OCI-LY3 (cell line): ENCODE measurements around the gene DGCR6.
"Not testable (repeated sequence)": the region's sequence is repeated elsewhere in the genome, so short reads cannot be mapped to it uniquely, and the experiment has no call there.

Experiments
- H2AFZ ChIP-seq: fragments of 200-600, 300-600 bp; shearing (Covaris generic); 2 replicates; pipeline ENCODE4 v1.6.0; 2014; ENCODE audit warnings: antibody characterized with exemption, low read depth, low read length
- H3K27ac ChIP-seq: fragments of 200-600, 300-600 bp; sonication (generic); 2 replicates; pipeline ENCODE4 v1.5.1; 2014; ENCODE audit warnings: mild to moderate bottlenecking, low read length, moderate library complexity, mixed read lengths
- H3K27me3 ChIP-seq: fragments of 200-600, 300-600 bp; sonication (generic); 2 replicates; pipeline ENCODE4 v1.6.1; 2014; ENCODE audit warnings: low read depth, low read length, mixed read lengths
- H3K36me3 ChIP-seq: fragments of 200-600, 300-600 bp; sonication (generic); replicated peaks from 2 replicates; pipeline ENCODE3; 2014; ENCODE audit warnings: low read depth, low read length, mixed read lengths
- H3K4me1 ChIP-seq: fragments of 300-600, 200-600 bp; sonication (generic); 2 replicates; pipeline ENCODE4 v1.6.1; 2014; ENCODE audit warnings: low read length, mixed read lengths
- H3K4me2 ChIP-seq: fragments of 200-600, 300-600 bp; sonication (generic); 2 replicates; pipeline ENCODE4 v1.6.1; 2014; ENCODE audit warnings: low read length, mixed read lengths
- H3K4me3 ChIP-seq: fragments of 300-600, 200-600 bp; sonication (generic); 2 replicates; pipeline ENCODE4 v1.5.1; 2014; ENCODE audit warnings: antibody characterized with exemption, mild to moderate bottlenecking, low read length, moderate library complexity
- H3K79me2 ChIP-seq: fragments of 300-600, 200-600 bp; shearing (Covaris generic); 2 replicates; pipeline ENCODE4 v1.6.1; 2014; ENCODE audit warnings: mild to moderate bottlenecking, low read length, mixed read lengths
- H3K9ac ChIP-seq: fragments of 300-600, 200-600 bp; shearing (Covaris generic); 2 replicates; pipeline ENCODE4 v1.6.0; 2014; ENCODE audit warnings: mild to moderate bottlenecking, low read length, moderate library complexity
- H3K9me3 ChIP-seq: fragments of 200-600, 300-600 bp; shearing (Covaris generic); 2 replicates; pipeline ENCODE4 v1.6.1; 2014; ENCODE audit warnings: low read length, mixed read lengths; ENCODE audit not compliant: insufficient read depth
- H4K20me1 ChIP-seq: fragments of 200-600, 300-600 bp; sonication (generic); 2 replicates; pipeline ENCODE4 v1.6.1; 2016; ENCODE audit warnings: low read length, mixed read lengths; ENCODE audit not compliant: insufficient read depth
- EZH2phosphoT487 ChIP-seq: fragments of 200-600 bp; shearing (Covaris generic); IDR thresholded peaks from 2 replicates; pipeline ENCODE4 v1.6.1; 2018; ENCODE audit warnings: antibody characterized with exemption, mixed run types, low read depth
- TF ChIP-seq, protein P1 (sequence below): fragments of 200-600, 300-600 bp; sonication (generic); IDR thresholded peaks from 2 replicates; pipeline ENCODE4 v1.5.1; 2014; ENCODE audit warnings: antibody characterized with exemption, low read length, low read depth

DGCR6 gene

DNA sequence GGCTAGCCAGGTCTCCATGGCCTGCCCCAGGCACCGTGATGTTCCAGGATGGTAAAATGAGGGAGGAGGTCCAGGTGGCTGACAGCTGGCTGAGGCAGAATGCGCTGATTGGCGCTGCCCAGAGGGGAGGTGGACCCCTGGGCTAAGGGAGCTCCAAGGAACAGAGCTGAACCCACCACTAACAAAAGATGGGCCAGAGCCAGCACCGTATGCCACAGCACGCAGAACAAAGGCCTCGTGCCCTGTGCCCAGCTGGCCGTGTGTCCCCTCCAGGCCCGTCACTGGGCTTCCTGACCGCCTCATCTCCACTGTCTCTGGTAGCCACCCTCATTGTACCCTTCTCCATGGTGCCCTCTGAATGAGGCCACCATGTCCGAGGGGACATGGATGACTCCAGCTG lies 49.6 kb downstream of the DGCR6 start:
- Histone ChIP-seq H2AFZ (no peak overlapping the region), H3K79me2 (no peaks in the 10 kb centered on the region), H3K9me3 (no peaks in the 10 kb centered on the region), H3K4me3 (no peak overlapping the region), H3K27ac (no peak overlapping the region), H3K36me3 (no peaks in the 10 kb centered on the region), H3K4me1 (no peaks in the 10 kb centered on the region), H3K9ac (no peak overlapping the region), H3K4me2 (no peak overlapping the region), H4K20me1 (no peaks in the 10 kb centered on the region), H3K27me3 (no peaks in the 10 kb centered on the region)
- TF ChIP-seq, protein P1, sequence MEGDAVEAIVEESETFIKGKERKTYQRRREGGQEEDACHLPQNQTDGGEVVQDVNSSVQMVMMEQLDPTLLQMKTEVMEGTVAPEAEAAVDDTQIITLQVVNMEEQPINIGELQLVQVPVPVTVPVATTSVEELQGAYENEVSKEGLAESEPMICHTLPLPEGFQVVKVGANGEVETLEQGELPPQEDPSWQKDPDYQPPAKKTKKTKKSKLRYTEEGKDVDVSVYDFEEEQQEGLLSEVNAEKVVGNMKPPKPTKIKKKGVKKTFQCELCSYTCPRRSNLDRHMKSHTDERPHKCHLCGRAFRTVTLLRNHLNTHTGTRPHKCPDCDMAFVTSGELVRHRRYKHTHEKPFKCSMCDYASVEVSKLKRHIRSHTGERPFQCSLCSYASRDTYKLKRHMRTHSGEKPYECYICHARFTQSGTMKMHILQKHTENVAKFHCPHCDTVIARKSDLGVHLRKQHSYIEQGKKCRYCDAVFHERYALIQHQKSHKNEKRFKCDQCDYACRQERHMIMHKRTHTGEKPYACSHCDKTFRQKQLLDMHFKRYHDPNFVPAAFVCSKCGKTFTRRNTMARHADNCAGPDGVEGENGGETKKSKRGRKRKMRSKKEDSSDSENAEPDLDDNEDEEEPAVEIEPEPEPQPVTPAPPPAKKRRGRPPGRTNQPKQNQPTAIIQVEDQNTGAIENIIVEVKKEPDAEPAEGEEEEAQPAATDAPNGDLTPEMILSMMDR, result no peak
- TF ChIP-seq EZH2phosphoT487, result no peak

DNA sequence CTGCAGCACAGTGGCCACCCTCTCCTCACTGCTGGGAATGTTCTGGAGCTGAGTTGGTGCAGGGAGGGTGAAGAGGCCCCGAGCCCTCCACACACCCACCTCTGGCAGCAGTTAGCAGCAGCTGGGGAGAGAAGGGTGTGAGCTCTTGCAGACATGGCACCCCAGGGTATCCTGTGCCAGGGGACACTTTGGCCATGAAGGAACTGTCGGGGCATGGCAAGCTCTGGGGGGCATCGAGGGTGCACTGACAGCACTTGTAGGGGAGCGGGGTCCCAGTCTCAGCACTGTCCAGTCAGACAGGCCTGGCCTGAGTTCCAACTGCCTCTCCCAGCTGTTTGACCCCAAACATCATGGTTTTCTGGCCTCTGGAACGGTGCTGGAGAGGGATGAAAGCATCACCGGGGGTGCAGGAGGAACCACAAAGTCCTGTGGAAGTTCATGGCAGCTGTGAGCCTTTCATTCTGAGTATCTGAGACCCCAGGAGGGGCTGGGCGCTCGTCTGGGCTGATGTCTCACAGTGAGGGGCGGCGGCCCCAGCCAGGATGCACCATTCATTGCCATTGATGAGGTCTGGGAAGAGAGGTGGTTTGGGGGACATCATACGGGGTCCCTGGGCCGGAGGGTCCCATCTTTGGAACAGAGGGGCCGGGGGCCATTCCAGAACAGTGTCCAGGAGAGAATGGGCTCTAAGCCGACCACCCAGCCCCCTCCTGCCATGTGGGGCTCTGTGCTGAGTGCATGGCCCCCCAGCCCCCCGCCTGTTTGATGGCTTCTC lies 50.2 kb downstream of the DGCR6 start:
- H3K27me3 ChIP-seq, H2AFZ ChIP-seq, H3K9me3 ChIP-seq, H3K27ac ChIP-seq, H3K4me3 ChIP-seq, H4K20me1 ChIP-seq, H3K4me2 ChIP-seq, H3K36me3 ChIP-seq, H3K79me2 ChIP-seq, H3K4me1 ChIP-seq, H3K9ac ChIP-seq: not testable (repeated sequence)

DNA sequence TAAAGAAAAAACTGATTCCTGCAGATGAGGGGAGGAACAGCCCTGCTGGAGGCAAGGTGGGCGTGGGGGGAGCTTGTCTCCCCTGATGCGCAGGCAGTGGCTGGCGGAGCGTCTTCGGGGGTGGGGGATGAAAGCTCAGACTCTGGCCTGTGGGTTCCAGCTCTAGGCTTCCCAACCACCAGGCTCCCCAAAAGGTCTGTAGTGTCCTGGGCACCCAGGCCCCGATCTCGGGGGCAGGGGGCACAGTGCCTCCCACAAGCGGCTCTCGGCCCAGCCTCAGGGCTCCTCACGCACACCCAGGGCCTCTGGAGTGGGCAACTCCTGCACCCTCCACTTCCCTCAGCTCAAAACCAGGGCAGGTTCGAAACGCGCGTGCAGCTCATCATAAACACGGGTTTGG lies 50.8 kb downstream of the DGCR6 start:
- H3K36me3 ChIP-seq, H3K4me2 ChIP-seq, H3K27ac ChIP-seq, H2AFZ ChIP-seq, H3K4me1 ChIP-seq, H4K20me1 ChIP-seq, H3K27me3 ChIP-seq, H3K4me3 ChIP-seq, H3K9me3 ChIP-seq, H3K79me2 ChIP-seq, H3K9ac ChIP-seq: not testable (repeated sequence)

DNA sequence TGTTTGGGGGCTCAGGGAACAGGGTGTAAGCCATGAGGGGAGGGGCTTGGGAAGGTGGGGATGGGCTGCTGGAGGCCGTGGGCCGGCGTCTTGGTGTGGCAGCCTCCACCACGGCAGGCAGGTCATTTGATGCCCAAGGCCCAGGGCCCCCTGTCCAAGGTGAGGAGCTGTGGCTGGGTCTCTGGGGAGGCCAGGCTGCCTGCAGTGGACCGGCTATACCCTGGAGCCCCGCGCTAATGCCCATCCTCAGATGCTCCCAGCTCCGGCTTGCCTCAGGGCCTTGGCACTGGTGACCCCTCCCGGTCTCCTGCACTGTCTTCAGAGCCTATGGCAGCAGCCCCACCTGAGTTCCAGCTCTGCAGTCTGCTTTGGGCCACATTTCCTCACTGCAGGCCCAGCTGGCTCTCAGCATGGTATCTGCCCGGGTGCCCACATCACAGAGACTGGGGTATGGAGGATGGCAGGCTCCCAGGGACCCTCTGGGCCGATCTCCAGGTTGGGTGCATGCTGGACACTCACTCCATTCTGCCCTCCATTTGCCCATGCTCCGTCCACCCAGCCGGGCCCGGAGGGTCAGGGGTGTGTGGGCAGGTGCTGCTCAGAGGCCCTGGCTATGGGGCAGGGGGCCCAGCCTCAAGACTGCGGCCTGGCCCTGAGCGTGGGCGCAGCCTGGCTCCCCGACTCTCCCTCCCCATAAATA lies 51.7 kb downstream of the DGCR6 start:
- not testable (repeated sequence) for H3K9ac ChIP-seq, H2AFZ ChIP-seq, H3K27me3 ChIP-seq, H3K79me2 ChIP-seq, H3K4me2 ChIP-seq, H4K20me1 ChIP-seq, H3K27ac ChIP-seq, H3K4me3 ChIP-seq, H3K36me3 ChIP-seq, H3K4me1 ChIP-seq, H3K9me3 ChIP-seq

DNA sequence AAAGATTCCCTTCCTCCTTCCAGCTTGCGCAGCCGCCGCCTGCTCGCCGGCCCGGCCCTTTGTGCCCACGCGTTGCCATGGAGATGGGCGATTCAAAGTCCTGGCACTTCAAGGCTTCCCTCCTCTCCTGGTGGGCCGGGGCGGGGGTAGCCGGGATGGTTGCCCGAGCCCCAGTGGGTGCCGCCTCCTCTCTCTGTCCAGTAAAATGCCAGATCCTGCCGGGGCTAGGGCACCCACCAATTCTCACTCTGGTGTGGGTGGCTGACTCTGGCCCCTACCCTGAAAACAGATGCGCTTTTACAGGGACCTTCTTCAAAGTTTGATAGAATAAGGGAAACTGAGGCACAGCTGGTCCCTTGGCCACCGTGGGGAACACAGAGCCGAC lies 52.2 kb downstream of the DGCR6 start:
- H3K9ac ChIP-seq, H3K27ac ChIP-seq, H3K4me1 ChIP-seq, H3K79me2 ChIP-seq, H3K4me2 ChIP-seq, H3K27me3 ChIP-seq, H4K20me1 ChIP-seq, H3K36me3 ChIP-seq, H2AFZ ChIP-seq, H3K9me3 ChIP-seq, H3K4me3 ChIP-seq: not testable (repeated sequence)

DNA sequence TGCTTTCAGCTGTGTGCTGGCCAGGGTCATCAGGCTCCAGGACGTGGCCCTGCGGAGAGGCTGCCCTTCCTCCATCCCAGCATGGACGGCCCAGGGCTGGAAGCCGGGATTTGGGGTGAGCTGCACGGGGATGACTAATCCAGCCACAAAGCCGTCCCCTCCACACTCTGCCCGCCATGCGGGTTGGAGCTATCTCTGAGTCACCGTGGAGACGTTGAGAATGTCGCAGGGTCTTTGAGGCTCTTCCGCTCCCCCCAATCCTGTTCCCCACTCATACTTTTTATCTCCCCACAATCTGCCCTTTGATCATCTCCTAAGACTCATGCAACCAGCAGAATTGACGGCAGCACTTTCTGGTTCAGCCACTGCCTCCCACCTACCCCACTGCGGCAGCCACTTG lies 52.6 kb downstream of the DGCR6 start:
- H3K4me2 ChIP-seq, H4K20me1 ChIP-seq, H3K79me2 ChIP-seq: not testable (repeated sequence)

DNA sequence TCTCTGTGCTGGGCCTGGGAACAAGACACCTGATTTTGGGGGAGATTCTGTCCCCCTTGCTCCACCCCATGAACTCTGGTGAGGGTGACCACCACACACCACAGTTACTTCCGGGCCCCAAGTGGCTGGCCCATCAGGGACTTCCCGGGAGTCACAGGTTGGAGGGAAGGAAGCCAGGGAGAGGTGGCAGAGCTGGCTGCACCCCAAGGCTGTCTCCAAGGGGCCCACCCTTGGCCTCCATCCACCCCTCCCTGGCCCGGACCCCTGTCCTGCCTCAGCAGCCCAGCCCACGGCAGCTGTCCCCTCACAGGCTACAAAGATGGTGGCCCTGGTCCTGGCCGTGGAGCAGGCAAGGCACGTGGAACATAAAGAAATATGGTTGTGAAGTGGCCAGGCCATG lies 53.1 kb downstream of the DGCR6 start:
- H3K27ac ChIP-seq, H4K20me1 ChIP-seq, H3K4me2 ChIP-seq, H3K9me3 ChIP-seq, H3K36me3 ChIP-seq, H3K79me2 ChIP-seq, H3K4me3 ChIP-seq, H3K27me3 ChIP-seq, H3K4me1 ChIP-seq, H3K9ac ChIP-seq, H2AFZ ChIP-seq: not testable (repeated sequence)

More for the DNA sequence above, 52.6 kb downstream of the DGCR6 start:
- not testable (repeated sequence) for H3K4me3 ChIP-seq, H3K9me3 ChIP-seq, H3K27ac ChIP-seq, H3K27me3 ChIP-seq, H3K36me3 ChIP-seq, H3K4me1 ChIP-seq, H2AFZ ChIP-seq, H3K9ac ChIP-seq

DNA sequence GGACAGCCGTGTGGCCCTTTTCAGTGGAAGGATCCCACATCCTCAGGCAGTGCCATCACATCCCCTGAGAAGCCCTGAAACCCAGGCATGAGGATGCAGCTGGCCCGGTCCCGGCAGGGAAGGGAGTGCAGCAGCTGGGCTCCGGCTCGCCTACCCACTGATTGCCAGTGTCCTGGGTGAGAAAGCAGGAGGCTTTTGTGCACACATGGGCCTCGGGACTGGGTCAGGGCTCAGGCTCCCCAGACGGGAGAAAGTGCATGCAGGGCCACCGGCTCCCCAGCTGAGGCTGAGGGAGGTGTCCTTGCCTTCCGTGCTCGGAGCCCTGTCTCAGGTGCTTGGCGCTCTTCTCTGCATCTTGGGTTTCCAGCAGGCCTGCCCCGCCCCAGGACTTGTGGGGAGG lies 53.6 kb downstream of the DGCR6 start:
- H3K79me2 ChIP-seq, H2AFZ ChIP-seq, H3K27me3 ChIP-seq, H3K4me2 ChIP-seq, H3K9ac ChIP-seq, H3K36me3 ChIP-seq, H4K20me1 ChIP-seq, H3K4me1 ChIP-seq, H3K4me3 ChIP-seq, H3K27ac ChIP-seq, H3K9me3 ChIP-seq: not testable (repeated sequence)
